H9 (cell line): ENCODE measurements around the gene UBE2L3. TPM values are rescaled to one million over a fixed set of nuclear protein-coding genes. Genes with fewer than 3 reads are reported as not detected.
"Not testable (repeated sequence)": the region's sequence is repeated elsewhere in the genome, so short reads cannot be mapped to it uniquely, and the experiment has no call there.

Experiments used
- DNase-seq: peaks from one replicate; pipeline ENCODE4 v3.0.0-alpha.2; 2017
- H2AFZ ChIP-seq: one replicate; pipeline ENCODE4 v1.6.1; 2013; ENCODE audit warnings: mild to moderate bottlenecking, low read length, control low read depth, moderate library complexity
- H2AK5ac ChIP-seq: 2 replicates; pipeline ENCODE4 v1.6.1; 2013; ENCODE audit warnings: low read length, control low read depth, mixed read lengths; ENCODE audit not compliant: insufficient read length
- H2BK120ac ChIP-seq: one replicate; pipeline ENCODE4 v1.6.1; 2013; ENCODE audit warnings: low read depth, mild to moderate bottlenecking, low read length, control low read depth, inconsistent platforms; ENCODE audit not compliant: poor library complexity, severe bottlenecking
- H2BK12ac ChIP-seq: 2 replicates; pipeline ENCODE4 v1.6.1; 2013; ENCODE audit warnings: low read length, control low read depth, mixed read lengths, low read depth; ENCODE audit not compliant: insufficient read length
- H2BK15ac ChIP-seq: 2 replicates; pipeline ENCODE4 v1.6.1; 2013; ENCODE audit warnings: low read depth, low read length, control low read depth
- H2BK20ac ChIP-seq: one replicate; pipeline ENCODE4 v1.6.1; 2013; ENCODE audit warnings: low read depth, mild to moderate bottlenecking, low read length, control low read depth, inconsistent platforms; ENCODE audit not compliant: poor library complexity, severe bottlenecking
- H2BK5ac ChIP-seq: 2 replicates; pipeline ENCODE4 v1.6.1; 2013; ENCODE audit warnings: low read length, control low read depth, mixed read lengths; ENCODE audit not compliant: insufficient read length
- H3K14ac ChIP-seq: 2 replicates; pipeline ENCODE4 v1.6.1; 2013; ENCODE audit warnings: low read length, control low read depth; ENCODE audit not compliant: insufficient read depth
- H3K18ac ChIP-seq: 2 replicates; pipeline ENCODE4 v1.6.1; 2013; ENCODE audit warnings: low read depth, mild to moderate bottlenecking, mixed read lengths, low read length, control low read depth; ENCODE audit not compliant: insufficient read length
- H3K23ac ChIP-seq: 2 replicates; pipeline ENCODE4 v1.6.1; 2013; ENCODE audit warnings: low read length, control low read depth, mixed read lengths, low read depth; ENCODE audit not compliant: insufficient read length
- H3K23me2 ChIP-seq: 2 replicates; pipeline ENCODE4 v1.6.1; 2013; ENCODE audit warnings: low read depth, mild to moderate bottlenecking, mixed read lengths, low read length, control low read depth; ENCODE audit not compliant: insufficient read length, poor library complexity, severe bottlenecking
- H3K27ac ChIP-seq: 2 replicates; pipeline ENCODE4 v1.5.1; 2013; ENCODE audit warnings: low read length, control low read depth, mixed read lengths, low read depth; ENCODE audit not compliant: insufficient read length
- H3K27me3 ChIP-seq: 2 replicates; pipeline ENCODE4 v1.6.1; 2013; ENCODE audit warnings: low read length, control low read depth, inconsistent platforms; ENCODE audit not compliant: insufficient read depth
- H3K4ac ChIP-seq: 2 replicates; pipeline ENCODE4 v1.6.1; 2013; ENCODE audit warnings: low read depth, mild to moderate bottlenecking, control low read depth, inconsistent platforms, low read length, moderate library complexity
- H3K4me1 ChIP-seq: 2 replicates; pipeline ENCODE4 v1.6.1; 2013; ENCODE audit warnings: low read length, control low read depth, inconsistent platforms; ENCODE audit not compliant: insufficient read depth
- H3K4me2 ChIP-seq: 2 replicates; pipeline ENCODE4 v1.6.1; 2013; ENCODE audit warnings: low read length, control low read depth, mixed read lengths; ENCODE audit not compliant: insufficient read length, insufficient read depth
- H3K56ac ChIP-seq: 2 replicates; pipeline ENCODE4 v1.6.1; 2013; ENCODE audit warnings: low read depth, mild to moderate bottlenecking, mixed read lengths, low read length, control low read depth; ENCODE audit not compliant: insufficient read length
- H3K79me1 ChIP-seq: 2 replicates; pipeline ENCODE4 v1.6.1; 2013; ENCODE audit warnings: low read depth, mild to moderate bottlenecking, moderate library complexity, low read length, control low read depth, inconsistent platforms; ENCODE audit not compliant: insufficient read depth, poor library complexity, severe bottlenecking
- H3K79me2 ChIP-seq: 2 replicates; pipeline ENCODE4 v1.6.1; 2013; ENCODE audit warnings: low read length, control low read depth, inconsistent platforms; ENCODE audit not compliant: insufficient read depth
- H3K9ac ChIP-seq: 2 replicates; pipeline ENCODE4 v1.6.1; 2013; ENCODE audit warnings: low read length, control low read depth, mixed read lengths; ENCODE audit not compliant: insufficient read length; ENCODE audit errors: extremely low read depth
- H3K9me3 ChIP-seq: one replicate; pipeline ENCODE4 v1.6.1; 2013; ENCODE audit warnings: low read depth, low read length, inconsistent platforms; ENCODE audit not compliant: control insufficient read depth
- H3T11ph ChIP-seq: one replicate; pipeline ENCODE4 v1.6.1; 2013; ENCODE audit warnings: mild to moderate bottlenecking, low read length, control low read depth, inconsistent platforms
- H4K20me1 ChIP-seq: one replicate; pipeline ENCODE4 v1.6.1; 2013; ENCODE audit not compliant: control insufficient read depth, insufficient read length, insufficient read depth
- H4K5ac ChIP-seq: 2 replicates; pipeline ENCODE4 v1.6.1; 2013; ENCODE audit warnings: low read depth, mild to moderate bottlenecking, mixed read lengths, low read length, control low read depth; ENCODE audit not compliant: insufficient read length
- H4K8ac ChIP-seq: replicated peaks from 2 replicates; pipeline ENCODE4 v1.6.1; 2013; ENCODE audit warnings: low read length, control low read depth, mixed read lengths, low read depth; ENCODE audit not compliant: insufficient read length
- H4K91ac ChIP-seq: 2 replicates; pipeline ENCODE4 v1.6.1; 2013; ENCODE audit warnings: low read depth, mild to moderate bottlenecking, moderate library complexity, mixed read lengths, low read length, control low read depth; ENCODE audit not compliant: insufficient read length
- H3K27ac Mint-ChIP-seq, 3 experiments: 2 replicates in 2 of 3; 3 replicates in 1 of 3; pipeline ENCODE4 v1.8.0; 2020 to 2021; ENCODE audit warnings: mixed read lengths in 3 of 3, mild to moderate bottlenecking in 1 of 3, moderate library complexity in 1 of 3
- H3K27me3 Mint-ChIP-seq: 2 replicates; pipeline ENCODE4 v1.8.0; 2021; ENCODE audit warnings: low read depth, mild to moderate bottlenecking, moderate library complexity, mixed read lengths
- H3K36me3 Mint-ChIP-seq, 3 experiments: 2 replicates in 2 of 3; 3 replicates in 1 of 3; pipeline ENCODE4 v1.8.0; 2020 to 2021; ENCODE audit warnings: low read depth in 3 of 3, mixed read lengths in 3 of 3; ENCODE audit not compliant: insufficient read depth in 1 of 3
- H3K4me1 Mint-ChIP-seq, 2 experiments: 2 replicates each; pipeline ENCODE4 v1.8.0; 2020; ENCODE audit warnings: mixed read lengths in 2 of 2
- H3K4me3 Mint-ChIP-seq, 2 experiments: 2 replicates in 1 of 2; 3 replicates in 1 of 2; pipeline ENCODE4 v1.8.0; 2020 to 2021; ENCODE audit warnings: mild to moderate bottlenecking in 2 of 2, mixed read lengths in 2 of 2, moderate library complexity in 1 of 2
- H3K9me3 Mint-ChIP-seq, 2 experiments: 2 replicates in 1 of 2; 3 replicates in 1 of 2; pipeline ENCODE4 v1.8.0; 2020; ENCODE audit warnings: mild to moderate bottlenecking in 2 of 2, mixed read lengths in 2 of 2, moderate library complexity in 1 of 2
- WGBS: extraction: QIAGEN DNeasy Blood & Tissue Kit; methylation state at CpG from one replicate; pipeline ENCODE4 v1.1.7; 2013; ENCODE audit warnings: missing lambda C conversion rate, low lambda C conversion rate, mixed read lengths; ENCODE audit not compliant: insufficient read length; ENCODE audit errors: extremely low coverage; 5-methylcytosine and 5-hydroxymethylcytosine counted together
- total RNA-seq: library from RNA; stranded (reverse); gene quantifications from 2 replicates; pipeline ENCODE4 v1.2.1, GENCODE V29; 2021
- TF ChIP-seq, protein P1 (sequence below): fragments of 200-600 bp; sonication (generic); conservative IDR thresholded peaks from 3 replicates; pipeline ENCODE4 v1.8.0; 2021; ENCODE audit warnings: antibody characterized with exemption, mild to moderate bottlenecking

UBE2L3 gene
- total RNA-seq, 1 experiment from 2014 or later: 79.7 TPM

DNA sequence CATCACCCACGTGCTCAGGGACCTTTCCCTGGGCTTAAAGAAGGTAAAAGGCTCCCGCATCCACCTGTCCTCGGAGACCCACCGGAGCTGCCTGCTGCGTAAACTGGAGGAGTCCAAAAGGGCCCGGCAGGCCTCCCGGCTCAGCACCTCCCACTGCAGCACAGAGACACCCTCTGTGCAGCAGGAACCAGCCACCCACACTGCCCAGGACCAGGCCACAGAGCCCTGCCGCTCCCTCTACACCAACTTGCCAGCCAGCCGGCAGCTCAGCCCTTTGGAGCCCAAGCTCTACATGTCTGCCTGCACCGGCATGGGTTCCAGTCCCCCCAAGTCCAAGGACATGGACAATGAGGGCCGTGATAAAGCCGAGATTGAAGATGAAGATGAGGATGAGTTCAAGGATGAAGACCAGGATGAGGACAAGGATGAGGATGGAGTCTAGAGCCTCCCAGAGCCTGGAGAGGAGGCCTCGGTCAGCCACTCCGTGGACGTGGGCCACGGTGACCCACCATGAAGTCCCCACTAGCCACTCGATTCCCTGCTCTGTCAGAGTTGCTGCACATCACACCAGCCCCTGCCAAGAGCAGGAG lies 69.2 kb downstream of the UBE2L3 start:
- Mint-ChIP-seq H3K27ac (no peak overlapping the region; a peak in 1 of 7 replicates), H3K27me3 (peaks cover 35% of the 10 kb centered on the region), H3K4me1 (peaks cover 9 to 12% of the 10 kb centered on the region in 2 experiments), H3K4me3 (no peak overlapping the region), H3K9me3 (no peaks in the 10 kb centered on the region; a peak in 1 of 5 replicates), H3K36me3 (no peaks in the 10 kb centered on the region)
- WGBS: no CpG with 5 or more reads among the region's 17 CpGs
- no peak overlapping the region for H3K18ac ChIP-seq
- no peak overlapping the region for H2BK20ac ChIP-seq
- no peak overlapping the region for H2BK12ac ChIP-seq
- no peak overlapping the region for H2AK5ac ChIP-seq
- no peaks in the 10 kb centered on the region for H4K20me1 ChIP-seq
- no peak overlapping the region for H4K5ac ChIP-seq
- no peaks in the 10 kb centered on the region for H3K79me1 ChIP-seq
- H3K27me3 ChIP-seq: no peaks in the 10 kb centered on the region; the same call in 1 of the 2 replicates
- H3K4ac ChIP-seq: no peak overlapping the region
- no peak overlapping the region for H3K56ac ChIP-seq
- no peaks in the 10 kb centered on the region for H3K4me1 ChIP-seq
- H3K14ac ChIP-seq: no peak overlapping the region
- no peak for DNase-seq
- H3T11ph ChIP-seq: no peak overlapping the region
- H3K23ac ChIP-seq: no peak overlapping the region
- H2AFZ ChIP-seq: no peak overlapping the region
- no peaks in the 10 kb centered on the region for H3K9me3 ChIP-seq
- H2BK15ac ChIP-seq: no peak overlapping the region
- no peak overlapping the region for H3K27ac ChIP-seq
- no peak overlapping the region for H4K91ac ChIP-seq
- no peak overlapping the region for H3K9ac ChIP-seq
- H2BK5ac ChIP-seq: no peak overlapping the region
- no peak overlapping the region for H4K8ac ChIP-seq
- no peak overlapping the region for H3K4me2 ChIP-seq
- TF ChIP-seq, protein P1, sequence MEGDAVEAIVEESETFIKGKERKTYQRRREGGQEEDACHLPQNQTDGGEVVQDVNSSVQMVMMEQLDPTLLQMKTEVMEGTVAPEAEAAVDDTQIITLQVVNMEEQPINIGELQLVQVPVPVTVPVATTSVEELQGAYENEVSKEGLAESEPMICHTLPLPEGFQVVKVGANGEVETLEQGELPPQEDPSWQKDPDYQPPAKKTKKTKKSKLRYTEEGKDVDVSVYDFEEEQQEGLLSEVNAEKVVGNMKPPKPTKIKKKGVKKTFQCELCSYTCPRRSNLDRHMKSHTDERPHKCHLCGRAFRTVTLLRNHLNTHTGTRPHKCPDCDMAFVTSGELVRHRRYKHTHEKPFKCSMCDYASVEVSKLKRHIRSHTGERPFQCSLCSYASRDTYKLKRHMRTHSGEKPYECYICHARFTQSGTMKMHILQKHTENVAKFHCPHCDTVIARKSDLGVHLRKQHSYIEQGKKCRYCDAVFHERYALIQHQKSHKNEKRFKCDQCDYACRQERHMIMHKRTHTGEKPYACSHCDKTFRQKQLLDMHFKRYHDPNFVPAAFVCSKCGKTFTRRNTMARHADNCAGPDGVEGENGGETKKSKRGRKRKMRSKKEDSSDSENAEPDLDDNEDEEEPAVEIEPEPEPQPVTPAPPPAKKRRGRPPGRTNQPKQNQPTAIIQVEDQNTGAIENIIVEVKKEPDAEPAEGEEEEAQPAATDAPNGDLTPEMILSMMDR: no peak
- no peak overlapping the region for H2BK120ac ChIP-seq
- H3K79me2 ChIP-seq: no peaks in the 10 kb centered on the region
- H3K23me2 ChIP-seq: peaks cover 6% of the 10 kb centered on the region

DNA sequence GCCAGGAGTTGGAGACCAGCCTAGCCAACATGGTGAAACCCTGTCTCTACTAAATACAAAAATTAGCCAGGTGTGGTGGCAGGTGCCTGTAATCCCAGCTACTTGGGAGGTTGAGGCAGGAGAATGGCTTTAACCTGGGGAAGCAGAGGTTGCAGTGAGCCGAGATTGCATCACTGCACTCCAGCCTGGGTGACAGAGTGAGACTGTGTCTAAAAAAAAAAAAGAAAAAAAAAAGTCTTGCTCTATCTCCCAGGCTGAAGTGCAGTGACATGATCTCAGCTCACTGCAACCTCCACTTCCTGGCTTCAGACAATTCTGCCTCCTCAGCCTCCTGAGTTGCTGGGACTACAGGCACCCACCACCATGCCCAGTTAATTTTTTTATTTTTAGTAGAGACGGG lies 69.9 kb downstream of the UBE2L3 start:
- not testable (repeated sequence) for H2AK5ac ChIP-seq, H3K56ac ChIP-seq, H3K18ac ChIP-seq, H3K27ac ChIP-seq, H2AFZ ChIP-seq, H3K9me3 Mint-ChIP-seq, H2BK5ac ChIP-seq, H4K20me1 ChIP-seq, H3K9ac ChIP-seq, H4K91ac ChIP-seq, H3K9me3 ChIP-seq, H2BK120ac ChIP-seq, H2BK20ac ChIP-seq, H3K79me2 ChIP-seq, H2BK15ac ChIP-seq, H3K79me1 ChIP-seq, H3K36me3 Mint-ChIP-seq, H3K27ac Mint-ChIP-seq, H3K4me1 Mint-ChIP-seq, H3K23ac ChIP-seq, DNase-seq, H3K4ac ChIP-seq, H3K14ac ChIP-seq, H3K4me2 ChIP-seq, H3K23me2 ChIP-seq, H3T11ph ChIP-seq, H3K4me1 ChIP-seq, H3K27me3 ChIP-seq, H3K4me3 Mint-ChIP-seq, H4K5ac ChIP-seq, H4K8ac ChIP-seq, H2BK12ac ChIP-seq
- H3K27me3 Mint-ChIP-seq: peaks cover 35% of the 10 kb centered on the region
- WGBS: no CpG with 5 or more reads among the region's 2 CpGs
